Neural cell (in vitro differentiated cells): ENCODE data around the gene THADA. TPM values are rescaled to one million over a fixed set of nuclear protein-coding genes. Genes with fewer than 3 reads are reported as not detected.

ENCODE experiments used
- H2AFZ ChIP-seq: fragments of 200-600, 300-800 bp; sonication (generic), shearing (Covaris generic); 2 replicates; pipeline ENCODE4 v1.6.0; 2014; ENCODE audit warnings: low read depth, mild to moderate bottlenecking, antibody characterized with exemption, low read length, moderate library complexity
- H3F3A ChIP-seq: fragments of 200-600 bp; shearing (Covaris generic); 2 replicates; pipeline ENCODE4 v1.6.1; 2016; ENCODE audit warnings: mild to moderate bottlenecking, moderate library complexity, mixed read lengths, antibody characterized with exemption, low read length; ENCODE audit not compliant: insufficient read depth, poor library complexity, severe bottlenecking
- H3K27ac ChIP-seq: fragments of 200-600, 300-800 bp; sonication (generic), shearing (Covaris generic); 2 replicates; pipeline ENCODE4 v1.5.1; 2014; ENCODE audit warnings: mild to moderate bottlenecking, low read length, moderate library complexity
- H3K27me3 ChIP-seq: fragments of 300-800, 200-600 bp; sonication (generic), shearing (Covaris generic); 2 replicates; pipeline ENCODE4 v1.6.0; 2014; ENCODE audit warnings: mild to moderate bottlenecking, low read depth, low read length, moderate library complexity; ENCODE audit not compliant: insufficient read depth
- H3K36me3 ChIP-seq: fragments of 300-800, 200-600 bp; sonication (generic), shearing (Covaris generic); 2 replicates; pipeline ENCODE4 v1.5.1; 2014; ENCODE audit warnings: mild to moderate bottlenecking, antibody characterized with exemption, low read length, moderate library complexity; ENCODE audit not compliant: insufficient read depth
- H3K4me2 ChIP-seq: fragments of 300-800, 200-600 bp; sonication (generic), shearing (Covaris generic); 2 replicates; pipeline ENCODE4 v1.6.0; 2014; ENCODE audit warnings: mild to moderate bottlenecking, low read length
- H3K4me3 ChIP-seq: fragments of 300-800, 200-600 bp; sonication (generic), shearing (Covaris generic); 2 replicates; pipeline ENCODE4 v1.5.1; 2014; ENCODE audit warnings: mild to moderate bottlenecking, low read length, moderate library complexity
- H3K79me2 ChIP-seq: fragments of 200-600 bp; shearing (Covaris generic); replicated peaks from 2 replicates; pipeline ENCODE4 v1.6.0; 2014; ENCODE audit warnings: mild to moderate bottlenecking, low read length, moderate library complexity; ENCODE audit not compliant: insufficient read depth
- H3K9ac ChIP-seq: fragments of 300-800, 200-600 bp; sonication (generic), shearing (Covaris generic); 2 replicates; pipeline ENCODE4 v1.6.1; 2016; ENCODE audit warnings: mild to moderate bottlenecking, low read length, mixed read lengths
- H3K9me2 ChIP-seq: fragments of 200-600 bp; shearing (Covaris generic); 2 replicates; pipeline ENCODE4 v1.6.1; 2016; ENCODE audit warnings: mild to moderate bottlenecking, low read length, mixed read lengths; ENCODE audit not compliant: insufficient read depth
- H3K9me3 ChIP-seq: fragments of 200-600, 300-800 bp; sonication (generic), shearing (Covaris generic); 2 replicates; pipeline ENCODE4 v1.6.1; 2016; ENCODE audit warnings: mild to moderate bottlenecking, mixed run types, low read length, moderate library complexity, mixed read lengths
- H4K20me1 ChIP-seq: fragments of 200-600 bp; shearing (Covaris generic); 2 replicates; pipeline ENCODE4 v1.6.1; 2016; ENCODE audit warnings: mild to moderate bottlenecking, mixed run types; ENCODE audit not compliant: insufficient read depth
- EP300 ChIP-seq: fragments of 450-650 bp; conservative IDR thresholded peaks from 2 replicates; pipeline ENCODE4 v1.6.1; 2014; ENCODE audit warnings: antibody characterized with exemption, mild to moderate bottlenecking, moderate library complexity; ENCODE audit not compliant: poor library complexity, severe bottlenecking
- EZH2 ChIP-seq: fragments of 200-600, 300-800 bp; shearing (Covaris generic), sonication (generic); IDR thresholded peaks from 2 replicates; pipeline ENCODE4 v1.6.1; 2014; ENCODE audit warnings: antibody characterized with exemption, low read length, borderline replicate concordance, mild to moderate bottlenecking; ENCODE audit not compliant: insufficient read depth, poor library complexity, severe bottlenecking
- MXI1 ChIP-seq: fragments of 450-650 bp; conservative IDR thresholded peaks from 2 replicates; pipeline ENCODE4 v1.6.1; 2014; ENCODE audit warnings: antibody characterized with exemption, mild to moderate bottlenecking; ENCODE audit not compliant: poor library complexity, severe bottlenecking
- POLR2AphosphoS5 ChIP-seq: IDR thresholded peaks from 2 replicates; pipeline ENCODE4 v1.6.1; 2012
- RAD21 ChIP-seq: fragments of 450-650 bp; conservative IDR thresholded peaks from 2 replicates; pipeline ENCODE4 v1.6.1; 2014; ENCODE audit warnings: antibody characterized with exemption, mild to moderate bottlenecking, moderate library complexity
- REST ChIP-seq: IDR thresholded peaks from 2 replicates; pipeline ENCODE4 v1.6.1; 2012; ENCODE audit warnings: borderline replicate concordance
- SMC3 ChIP-seq: fragments of 450-650 bp; conservative IDR thresholded peaks from 2 replicates; pipeline ENCODE4 v1.6.1; 2014; ENCODE audit warnings: antibody characterized with exemption, mild to moderate bottlenecking, moderate library complexity; ENCODE audit not compliant: poor library complexity
- TAF1 ChIP-seq: IDR thresholded peaks from 2 replicates; pipeline ENCODE4 v1.6.1; 2012; ENCODE audit warnings: low read depth
- polyA plus RNA-seq: library from polyadenylated mRNA; depleted of rRNA; stranded (reverse); fragments of >200 nt; gene quantifications from 2 replicates; pipeline ENCODE4 v1.2.3, GENCODE V29; 2014
- TF ChIP-seq, protein P1 (sequence below): fragments of 450-650 bp; IDR thresholded peaks from 2 replicates; pipeline ENCODE4 v1.5.1; 2014; ENCODE audit warnings: antibody characterized with exemption, mild to moderate bottlenecking, moderate library complexity; ENCODE audit not compliant: poor library complexity, severe bottlenecking

Gene THADA
- polyA plus RNA-seq, 1 donor from 2014 or later = 8.5 TPM

DNA sequence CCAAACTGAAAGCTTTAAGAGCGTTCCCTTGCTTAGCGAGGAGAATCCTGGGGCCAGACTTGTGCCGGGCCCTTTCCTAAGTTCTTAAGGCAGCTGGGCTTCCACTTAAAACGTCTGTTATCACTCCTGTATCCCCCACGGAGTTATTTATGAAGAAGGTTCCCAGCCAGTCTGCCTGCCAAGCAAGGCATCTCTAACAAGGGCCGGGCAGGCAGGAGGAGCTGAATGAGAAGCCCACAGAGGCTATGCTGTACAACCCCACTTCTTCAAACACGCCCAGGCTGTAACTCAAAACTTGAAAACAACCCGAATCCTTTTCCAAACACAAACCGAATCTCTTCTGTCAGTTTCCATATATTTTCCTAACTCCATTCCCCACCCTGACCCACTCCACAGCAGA, 330.4 kb downstream of the THADA start:
- H2AFZ ChIP-seq = no peak overlapping the region
- H3K27me3 ChIP-seq = no peaks in the 10 kb centered on the region
- H3K4me2 ChIP-seq = no peak overlapping the region

DNA sequence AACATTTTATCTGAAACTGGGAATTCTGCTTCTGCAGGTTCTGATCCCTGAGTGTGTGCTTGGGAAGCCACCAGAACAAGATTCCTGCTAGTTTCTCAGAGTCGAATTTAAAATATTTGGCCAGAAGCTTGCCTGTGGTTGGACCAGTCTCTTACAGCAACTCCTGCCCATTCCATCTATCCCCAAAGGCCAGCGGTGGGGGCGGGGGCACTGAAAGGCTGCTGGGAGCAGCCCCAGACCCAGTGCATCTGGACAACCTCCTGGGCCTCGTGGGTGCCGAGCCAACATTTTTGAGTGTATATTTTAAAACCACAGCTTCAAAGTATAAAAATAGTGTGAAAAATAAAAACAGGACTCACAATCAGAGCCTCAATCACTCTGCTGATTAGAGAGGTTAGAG, 330.8 kb downstream of the THADA start:
- Histone ChIP-seq H3K9ac (no peak overlapping the region), H3K27me3 (no peaks in the 10 kb centered on the region), H3K36me3 (no peaks in the 10 kb centered on the region), H4K20me1 (no peaks in the 10 kb centered on the region), H3K4me2 (no peak overlapping the region), H3F3A (no peaks in the 10 kb centered on the region), H3K27ac (no peak overlapping the region), H3K9me3 (no peaks in the 10 kb centered on the region), H3K79me2 (no peaks in the 10 kb centered on the region), H3K9me2 (no peaks in the 10 kb centered on the region), H3K4me3 (no peak overlapping the region), H2AFZ (no peak overlapping the region)
- TF ChIP-seq REST = no peak
- no peak for TF ChIP-seq SMC3
- TF ChIP-seq, protein P1, sequence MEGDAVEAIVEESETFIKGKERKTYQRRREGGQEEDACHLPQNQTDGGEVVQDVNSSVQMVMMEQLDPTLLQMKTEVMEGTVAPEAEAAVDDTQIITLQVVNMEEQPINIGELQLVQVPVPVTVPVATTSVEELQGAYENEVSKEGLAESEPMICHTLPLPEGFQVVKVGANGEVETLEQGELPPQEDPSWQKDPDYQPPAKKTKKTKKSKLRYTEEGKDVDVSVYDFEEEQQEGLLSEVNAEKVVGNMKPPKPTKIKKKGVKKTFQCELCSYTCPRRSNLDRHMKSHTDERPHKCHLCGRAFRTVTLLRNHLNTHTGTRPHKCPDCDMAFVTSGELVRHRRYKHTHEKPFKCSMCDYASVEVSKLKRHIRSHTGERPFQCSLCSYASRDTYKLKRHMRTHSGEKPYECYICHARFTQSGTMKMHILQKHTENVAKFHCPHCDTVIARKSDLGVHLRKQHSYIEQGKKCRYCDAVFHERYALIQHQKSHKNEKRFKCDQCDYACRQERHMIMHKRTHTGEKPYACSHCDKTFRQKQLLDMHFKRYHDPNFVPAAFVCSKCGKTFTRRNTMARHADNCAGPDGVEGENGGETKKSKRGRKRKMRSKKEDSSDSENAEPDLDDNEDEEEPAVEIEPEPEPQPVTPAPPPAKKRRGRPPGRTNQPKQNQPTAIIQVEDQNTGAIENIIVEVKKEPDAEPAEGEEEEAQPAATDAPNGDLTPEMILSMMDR = no peak
- TF ChIP-seq MXI1 = no peak
- no peak for TF ChIP-seq POLR2AphosphoS5
- no peak for TF ChIP-seq EZH2
- TF ChIP-seq EP300 = no peak
- TF ChIP-seq TAF1 = no peak

More for the DNA sequence above, 330.4 kb downstream of the THADA start:
- H3K36me3 ChIP-seq = no peaks in the 10 kb centered on the region
- no peaks in the 10 kb centered on the region for H3F3A ChIP-seq
- no peak overlapping the region for H3K4me3 ChIP-seq
- H4K20me1 ChIP-seq = no peaks in the 10 kb centered on the region
- H3K9me2 ChIP-seq = no peaks in the 10 kb centered on the region
- no peak overlapping the region for H3K27ac ChIP-seq
- TF ChIP-seq MXI1 (no peak), EZH2 (no peak), REST (no peak), RAD21 (no peak)
- no peaks in the 10 kb centered on the region for H3K9me3 ChIP-seq
- H3K79me2 ChIP-seq = no peaks in the 10 kb centered on the region
- H3K9ac ChIP-seq = no peak overlapping the region
